Measurements from ENCODE around the gene MIF4GD. TPM values are rescaled to one million over a fixed set of nuclear protein-coding genes. Genes with fewer than 3 reads are reported as not detected.

MIF4GD gene
- total and polyA plus RNA-seq, 9 of the 15 experiments (the other 6 are each of a cell fraction or from before 2014, with no cell fraction given), result 11.8 to 63.8 (median 28.1) TPM

DNA sequence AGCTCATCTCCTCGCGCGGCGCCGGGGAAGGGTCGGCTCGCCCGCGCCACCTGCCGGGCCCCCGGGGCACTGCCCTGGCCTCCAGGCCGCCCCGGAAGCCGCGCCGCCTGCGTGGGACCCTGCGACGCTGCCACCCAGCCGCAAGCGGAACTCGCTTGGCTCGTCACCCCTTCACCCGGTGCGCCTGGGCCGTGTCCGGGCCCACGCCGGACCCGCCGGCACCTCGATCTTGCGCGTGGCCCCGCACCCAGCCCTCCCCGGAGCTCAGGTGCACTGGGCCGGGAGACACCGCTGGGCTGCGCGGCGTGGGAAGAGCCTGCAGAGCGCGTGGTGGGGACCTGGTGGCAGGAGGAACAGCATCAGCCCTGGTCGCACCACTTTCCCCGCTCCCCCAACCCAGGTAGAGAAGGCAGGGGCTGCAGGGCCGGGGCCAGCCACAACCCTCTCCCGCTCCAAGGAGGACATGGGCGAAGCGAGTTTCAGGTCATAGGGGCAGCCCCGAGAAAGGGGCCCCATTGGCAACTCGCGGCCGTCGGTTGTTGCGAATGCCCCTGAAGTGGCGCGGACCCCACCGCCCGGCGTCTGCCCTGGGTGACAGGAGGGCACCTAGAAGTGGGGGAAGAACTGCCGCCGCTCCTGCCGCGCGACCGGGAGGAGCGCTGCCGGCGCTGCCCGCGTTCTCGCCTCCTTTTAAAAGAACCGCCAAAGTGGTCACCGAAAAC is 363 bp upstream of the MIF4GD start (continued):
- TF ChIP-seq TBL1XR1 (IDR thresholded peaks at IDR 0.05; ENCODE audit: low read length in 2 of 2), result peak; percentile 18 to 75; a peak in 3 of 4 replicates
- no peak for TF ChIP-seq CBX5 (IDR thresholded peaks at IDR 0.05; ENCODE audit: borderline replicate concordance, low read depth)
- no peak for TF ChIP-seq NEUROD1 (IDR thresholded peaks at IDR 0.05; ENCODE audit: borderline replicate concordance, low read depth, low read length, partially characterized antibody)
- no peak for TF ChIP-seq ZBTB8A (IDR thresholded peaks at IDR 0.05; ENCODE audit: partially characterized antibody)
- TF ChIP-seq, protein P1, sequence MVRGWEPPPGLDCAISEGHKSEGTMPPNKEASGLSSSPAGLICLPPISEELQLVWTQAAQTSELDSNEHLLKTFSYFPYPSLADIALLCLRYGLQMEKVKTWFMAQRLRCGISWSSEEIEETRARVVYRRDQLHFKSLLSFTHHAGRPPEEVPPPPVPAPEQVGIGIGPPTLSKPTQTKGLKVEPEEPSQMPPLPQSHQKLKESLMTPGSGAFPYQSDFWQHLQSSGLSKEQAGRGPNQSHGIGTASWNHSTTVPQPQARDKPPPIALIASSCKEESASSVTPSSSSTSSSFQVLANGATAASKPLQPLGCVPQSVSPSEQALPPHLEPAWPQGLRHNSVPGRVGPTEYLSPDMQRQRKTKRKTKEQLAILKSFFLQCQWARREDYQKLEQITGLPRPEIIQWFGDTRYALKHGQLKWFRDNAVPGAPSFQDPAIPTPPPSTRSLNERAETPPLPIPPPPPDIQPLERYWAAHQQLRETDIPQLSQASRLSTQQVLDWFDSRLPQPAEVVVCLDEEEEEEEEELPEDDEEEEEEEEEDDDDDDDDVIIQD (CRISPR knock-in tag; IDR thresholded peaks at IDR 0.05), result no peak
- TF ChIP-seq NCOA1 (IDR thresholded peaks at IDR 0.05; ENCODE audit: low read depth), result no peak
- TF ChIP-seq MEF2D (tag; conservative IDR thresholded peaks at IDR 0.05; ENCODE audit: low read depth), result no peak
- TF ChIP-seq NONO (IDR thresholded peaks at IDR 0.05; ENCODE audit: low read depth in 2 of 2, low read length in 1 of 2), result peak in 1 of 2 experiments; percentile 79; a peak in 2 of 4 replicates
- no peak for TF ChIP-seq HSF4 (CRISPR knock-in tag; IDR thresholded peaks at IDR 0.05; ENCODE audit: borderline replicate concordance)
- TF ChIP-seq TBP (optimal IDR thresholded peaks at IDR 0.05; ENCODE audit: low read depth, low read length), result peak; percentile 39
- TF ChIP-seq GABPA (tag; conservative IDR thresholded peaks at IDR 0.05; ENCODE audit: low read depth), result peak; percentile 89
- TF ChIP-seq ZNF586 (CRISPR knock-in tag; conservative IDR thresholded peaks at IDR 0.05), result no peak
- TF ChIP-seq U2AF2 (optimal IDR thresholded peaks at IDR 0.05; ENCODE audit: low read depth, low read length), result no peak
- TF ChIP-seq TEAD4 (IDR thresholded peaks at IDR 0.05; ENCODE audit: low read length), result no peak
- no peak for TF ChIP-seq TEAD4 (CRISPR knock-in tag; IDR thresholded peaks at IDR 0.05; ENCODE audit: borderline replicate concordance)
- TF ChIP-seq GATAD2A (IDR thresholded peaks at IDR 0.05), result no peak
- no peak for TF ChIP-seq TAF9B (IDR thresholded peaks at IDR 0.05; ENCODE audit: partially characterized antibody)
- peak; percentile 74 for TF ChIP-seq RBFOX2 (IDR thresholded peaks at IDR 0.05; ENCODE audit: low read depth, low read length)
- TF ChIP-seq, protein P2, sequence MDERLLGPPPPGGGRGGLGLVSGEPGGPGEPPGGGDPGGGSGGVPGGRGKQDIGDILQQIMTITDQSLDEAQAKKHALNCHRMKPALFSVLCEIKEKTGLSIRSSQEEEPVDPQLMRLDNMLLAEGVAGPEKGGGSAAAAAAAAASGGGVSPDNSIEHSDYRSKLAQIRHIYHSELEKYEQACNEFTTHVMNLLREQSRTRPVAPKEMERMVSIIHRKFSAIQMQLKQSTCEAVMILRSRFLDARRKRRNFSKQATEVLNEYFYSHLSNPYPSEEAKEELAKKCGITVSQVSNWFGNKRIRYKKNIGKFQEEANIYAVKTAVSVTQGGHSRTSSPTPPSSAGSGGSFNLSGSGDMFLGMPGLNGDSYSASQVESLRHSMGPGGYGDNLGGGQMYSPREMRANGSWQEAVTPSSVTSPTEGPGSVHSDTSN (CRISPR knock-in tag; IDR thresholded peaks at IDR 0.05; ENCODE audit: low read depth), result no peak
- TF ChIP-seq, protein P2 (tag; conservative IDR thresholded peaks at IDR 0.05; ENCODE audit: low read depth), result no peak
- TF ChIP-seq HMG20B (CRISPR knock-in tag; IDR thresholded peaks at IDR 0.05), result no peak
- TF ChIP-seq HMG20A (CRISPR knock-in tag; conservative IDR thresholded peaks at IDR 0.05), result no peak
- TF ChIP-seq TARDBP (IDR thresholded peaks at IDR 0.05), result peak; percentile 17; the same call in 1 of the 2 replicates
- TF ChIP-seq TAF7 (tag; IDR thresholded peaks at IDR 0.05), result no peak
- peak; percentile 66; the same call in 1 of the 2 replicates for TF ChIP-seq KAT7 (CRISPR knock-in tag; IDR thresholded peaks at IDR 0.05; ENCODE audit: borderline replicate concordance)

Measured in K562 (cell line).